Measurements from ENCODE around the gene DCAF11.
"Not testable (repeated sequence)": the region's sequence is repeated elsewhere in the genome, so short reads cannot be mapped to it uniquely, and the experiment has no call there.

The DCAF11 gene

DNA sequence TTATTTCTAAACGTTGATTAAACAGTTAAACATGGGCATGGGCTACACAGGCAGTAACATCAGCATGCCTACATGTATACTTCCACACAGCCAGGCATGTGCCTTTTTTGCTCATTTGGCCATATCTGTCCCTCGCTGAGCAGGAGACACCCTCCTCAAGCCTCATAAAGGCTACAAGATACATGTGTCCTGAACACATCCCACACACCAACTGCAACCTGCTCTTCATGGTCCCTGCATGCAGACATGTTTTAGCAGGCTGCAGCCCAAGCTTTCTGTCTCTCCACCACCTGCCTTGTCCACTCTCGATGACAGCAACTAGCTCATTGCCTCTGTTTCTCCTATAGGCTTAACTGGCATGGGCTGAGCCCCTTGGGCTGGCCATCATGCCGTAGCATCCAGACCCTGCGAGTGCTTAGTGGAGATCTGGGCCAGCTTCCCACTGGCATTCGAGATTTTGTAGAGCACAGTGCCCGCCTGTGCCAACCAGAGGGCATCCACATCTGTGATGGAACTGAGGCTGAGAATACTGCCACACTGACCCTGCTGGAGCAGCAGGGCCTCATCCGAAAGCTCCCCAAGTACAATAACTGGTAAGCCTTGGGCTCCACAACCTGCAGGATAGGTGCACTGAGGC, 17.9 kb upstream of the DCAF11 start:
- no peak for DNase-seq (ENCODE audit: low read depth in 2 of 2)

DNA sequence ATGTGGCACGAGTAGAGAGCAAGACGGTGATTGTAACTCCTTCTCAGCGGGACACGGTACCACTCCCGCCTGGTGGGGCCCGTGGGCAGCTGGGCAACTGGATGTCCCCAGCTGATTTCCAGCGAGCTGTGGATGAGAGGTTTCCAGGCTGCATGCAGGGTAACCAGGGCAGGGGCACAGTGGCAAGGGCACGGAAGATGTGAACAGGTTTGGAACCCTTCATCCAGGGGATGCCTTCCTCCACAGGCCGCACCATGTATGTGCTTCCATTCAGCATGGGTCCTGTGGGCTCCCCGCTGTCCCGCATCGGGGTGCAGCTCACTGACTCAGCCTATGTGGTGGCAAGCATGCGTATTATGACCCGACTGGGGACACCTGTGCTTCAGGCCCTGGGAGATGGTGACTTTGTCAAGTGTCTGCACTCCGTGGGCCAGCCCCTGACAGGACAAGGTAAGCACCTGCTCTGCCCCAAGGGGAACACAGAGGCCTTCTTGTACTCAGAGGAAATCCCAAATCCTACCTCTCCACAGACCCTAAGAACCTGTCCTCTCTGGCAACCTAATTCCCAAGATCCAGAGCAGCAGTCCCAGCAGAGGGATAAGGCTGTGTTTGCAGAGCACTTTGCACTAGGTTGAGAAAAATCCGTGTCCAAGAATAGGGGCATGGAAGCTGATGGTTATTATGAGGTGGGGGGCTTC, 16.2 kb upstream of the DCAF11 start:
- DNase-seq (ENCODE audit: low read depth in 2 of 2), result no peak

DNA sequence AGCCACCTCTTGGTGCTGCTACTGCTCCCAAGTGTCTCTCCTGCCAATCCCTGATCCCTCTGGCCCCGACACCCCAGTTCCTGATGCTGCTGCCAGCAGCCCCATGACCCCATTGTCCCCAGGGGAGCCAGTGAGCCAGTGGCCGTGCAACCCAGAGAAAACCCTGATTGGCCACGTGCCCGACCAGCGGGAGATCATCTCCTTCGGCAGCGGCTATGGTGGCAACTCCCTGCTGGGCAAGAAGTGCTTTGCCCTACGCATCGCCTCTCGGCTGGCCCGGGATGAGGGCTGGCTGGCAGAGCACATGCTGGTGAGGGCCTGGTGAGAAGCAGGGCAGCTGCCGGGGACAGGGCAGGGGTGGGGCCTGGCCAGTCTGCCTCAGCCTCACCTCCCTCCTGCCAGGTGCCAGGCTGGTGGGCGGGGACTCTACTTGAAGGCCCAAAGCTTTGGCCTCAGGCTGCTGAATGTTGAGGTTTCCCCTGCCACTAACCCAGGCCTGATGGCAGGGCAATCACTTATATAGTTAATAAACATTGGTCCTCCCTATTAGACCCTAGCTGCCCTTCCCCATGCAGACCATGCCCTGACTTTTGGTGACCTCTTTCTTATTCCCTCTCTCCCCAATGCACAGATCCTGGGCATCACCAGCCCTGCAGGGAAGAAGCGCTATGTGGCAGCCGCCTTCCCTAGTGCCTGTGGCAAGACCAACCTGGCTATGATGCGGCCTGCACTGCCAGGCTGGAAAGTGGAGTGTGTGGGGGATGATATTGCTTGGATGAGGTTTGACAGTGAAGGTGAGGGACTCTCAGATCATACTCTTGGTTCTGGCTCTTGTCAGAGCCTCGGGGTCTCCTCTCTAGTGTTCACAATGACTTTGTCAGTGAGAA, 15.4 kb upstream of the DCAF11 start:
- no peak for DNase-seq (ENCODE audit: low read depth in 2 of 2)

DNA sequence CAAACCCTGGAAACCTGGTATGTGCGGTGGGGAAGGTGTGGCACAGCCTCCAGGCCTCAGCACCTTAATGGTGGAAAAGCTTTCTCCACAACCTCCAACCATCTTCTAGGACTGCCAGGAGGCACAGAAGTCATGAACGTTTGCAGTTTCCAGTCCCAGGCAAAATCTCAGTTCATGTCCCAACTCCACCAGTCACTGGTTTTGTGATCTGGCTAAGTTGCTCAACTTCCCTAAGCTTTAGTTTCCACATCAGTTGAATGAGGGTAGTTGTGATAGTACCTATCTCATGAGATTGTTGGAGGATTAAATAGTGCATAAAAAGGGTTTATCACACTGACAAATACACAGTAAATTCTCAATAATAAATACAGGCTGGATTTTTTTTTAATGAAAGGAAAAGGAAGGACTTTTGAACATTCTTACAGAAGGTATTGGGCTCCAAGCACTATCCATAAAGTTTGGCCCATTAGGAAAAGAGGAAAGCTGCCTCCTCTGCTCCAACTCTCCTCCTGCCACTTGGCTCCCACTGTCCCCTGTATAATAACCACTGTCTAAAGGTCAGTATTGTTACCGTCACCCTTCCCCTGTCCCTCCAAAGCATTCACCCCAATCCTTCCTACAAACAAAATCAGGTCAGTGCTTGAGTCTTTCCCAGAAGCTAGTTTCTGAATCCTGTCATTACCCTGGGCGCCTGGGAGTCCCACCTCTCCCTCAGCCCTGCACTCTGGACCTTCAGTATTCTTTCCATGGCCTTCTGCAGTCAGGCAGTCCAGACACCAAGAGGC, 14.2 kb upstream of the DCAF11 start:
- no peak for DNase-seq (ENCODE audit: low read depth in 2 of 2)

DNA sequence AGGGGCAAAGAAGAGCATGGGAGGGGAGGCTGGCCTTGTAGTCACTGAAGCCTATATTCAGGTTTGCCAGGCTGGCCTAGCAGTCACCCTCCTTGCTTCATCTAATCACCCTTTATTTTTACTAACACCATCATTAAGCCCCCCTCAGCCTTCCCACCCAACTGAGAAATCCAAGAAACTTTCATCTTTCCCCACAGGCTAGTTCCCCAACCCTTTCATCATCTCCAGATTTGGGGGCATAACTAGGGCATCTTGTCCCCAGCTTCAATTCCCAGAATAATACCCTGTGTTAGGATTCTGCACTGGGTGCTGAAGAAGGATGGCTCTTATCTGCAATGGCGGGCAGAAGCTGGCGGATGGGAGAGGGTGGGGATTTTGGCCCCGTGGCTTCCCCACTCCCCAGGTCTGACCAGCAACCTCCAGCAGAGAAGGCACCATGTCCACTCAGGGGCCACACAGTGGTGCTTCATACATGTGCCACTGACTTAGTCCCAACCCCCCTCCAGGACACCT, 13.5 kb upstream of the DCAF11 start:
- no peak for DNase-seq (ENCODE audit: low read depth in 2 of 2)

DNA sequence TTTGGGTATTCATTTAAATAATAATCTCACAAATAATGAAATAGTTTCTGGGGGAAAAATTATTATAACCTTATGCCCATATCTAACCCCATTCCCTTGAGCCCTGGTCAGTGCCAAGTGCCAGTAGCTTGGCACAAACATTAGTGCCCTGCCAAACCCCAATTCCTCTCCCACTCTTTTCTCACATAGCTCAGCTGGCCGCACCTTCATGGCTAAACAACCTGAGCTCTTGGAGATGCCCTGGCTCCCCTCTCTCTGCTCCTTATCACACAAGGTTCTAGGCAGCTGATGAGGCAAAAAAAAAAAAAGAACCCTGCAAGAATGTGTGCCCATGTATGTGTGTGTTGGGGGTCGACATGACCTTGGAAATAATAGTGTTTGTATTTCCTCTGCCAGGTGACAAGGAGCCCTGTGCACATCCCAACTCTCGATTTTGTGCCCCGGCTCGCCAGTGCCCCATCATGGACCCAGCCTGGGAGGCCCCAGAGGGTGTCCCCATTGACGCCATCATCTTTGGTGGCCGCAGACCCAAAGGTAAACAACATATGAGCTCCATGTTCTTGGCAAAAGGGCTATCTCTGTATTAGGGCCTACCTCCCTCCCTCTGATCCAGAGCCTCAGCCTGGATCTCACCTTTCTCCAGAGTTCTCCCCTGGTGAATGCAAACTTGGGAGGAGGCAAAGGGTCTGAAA, 12.1 kb upstream of the DCAF11 start:
- no peak for DNase-seq (ENCODE audit: low read depth in 2 of 2)

DNA sequence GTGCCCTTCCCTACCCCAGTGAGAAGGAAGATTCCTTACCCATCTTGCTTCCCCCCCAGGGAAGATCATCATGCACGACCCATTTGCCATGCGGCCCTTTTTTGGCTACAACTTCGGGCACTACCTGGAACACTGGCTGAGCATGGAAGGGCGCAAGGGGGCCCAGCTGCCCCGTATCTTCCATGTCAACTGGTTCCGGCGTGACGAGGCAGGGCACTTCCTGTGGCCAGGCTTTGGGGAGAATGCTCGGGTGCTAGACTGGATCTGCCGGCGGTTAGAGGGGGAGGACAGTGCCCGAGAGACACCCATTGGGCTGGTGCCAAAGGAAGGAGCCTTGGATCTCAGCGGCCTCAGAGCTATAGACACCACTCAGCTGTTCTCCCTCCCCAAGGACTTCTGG, 11.1 kb upstream of the DCAF11 start:
- no peak for DNase-seq (ENCODE audit: low read depth in 2 of 2)

DNA sequence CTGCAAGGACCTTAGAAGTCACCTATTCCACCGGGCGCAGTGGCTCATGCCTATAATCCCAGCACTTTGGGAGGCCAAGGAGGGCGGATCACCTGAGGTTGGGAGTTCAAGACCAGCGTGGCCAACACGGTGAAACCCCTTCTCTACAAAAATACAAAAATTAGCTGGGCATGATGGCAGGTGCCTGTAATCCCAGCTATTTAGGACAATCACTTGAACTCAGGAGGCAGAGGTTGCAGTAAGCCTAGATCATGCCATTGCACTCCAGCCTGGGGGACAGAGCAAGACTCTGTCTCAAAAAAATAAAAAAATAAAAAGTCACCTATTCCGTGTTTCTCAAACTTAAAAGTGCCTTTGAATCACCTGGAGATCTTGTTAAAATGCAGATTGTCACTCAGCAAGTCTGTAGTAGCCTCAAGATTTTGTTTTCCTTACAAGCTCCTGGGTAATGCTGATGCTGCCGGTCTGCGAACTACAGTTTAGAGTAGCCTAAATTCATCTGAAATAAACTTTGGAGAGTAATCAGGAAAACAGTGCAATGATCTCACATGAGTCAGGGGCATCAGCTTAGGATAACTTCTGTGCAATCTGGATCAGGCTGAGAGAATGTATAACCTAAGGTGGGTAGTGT, 8.9 kb upstream of the DCAF11 start:
- not testable (repeated sequence) for DNase-seq (ENCODE audit: low read depth in 2 of 2)

DNA sequence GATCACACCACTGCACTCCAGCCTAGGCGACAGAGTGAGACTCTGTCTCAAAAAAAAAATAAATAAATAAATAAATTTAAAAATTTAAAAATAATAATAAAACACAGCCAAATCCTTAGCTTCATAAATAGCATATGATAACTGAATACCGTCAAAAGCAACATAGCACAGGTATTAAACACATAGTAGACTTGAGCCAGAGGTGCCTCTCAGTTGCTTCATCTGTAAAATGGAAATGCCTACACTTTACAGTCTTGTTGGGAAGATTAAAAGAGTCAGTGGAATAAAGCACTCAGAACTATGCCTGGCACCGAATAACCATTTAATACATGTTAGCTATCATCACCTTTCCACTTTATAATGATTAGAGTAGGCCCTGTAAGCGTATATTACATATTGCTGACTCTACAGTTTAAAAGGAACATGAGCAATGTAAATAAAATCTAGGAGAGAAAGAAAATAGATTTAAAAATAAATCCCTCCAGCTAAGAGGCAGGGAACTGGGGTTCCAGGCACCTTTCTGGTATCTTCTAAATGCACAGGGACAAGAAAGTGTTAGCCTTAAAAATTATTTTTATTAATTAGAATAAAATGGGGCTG, 7.8 kb upstream of the DCAF11 start:
- DNase-seq (ENCODE audit: low read depth in 2 of 2), result no peak

DNA sequence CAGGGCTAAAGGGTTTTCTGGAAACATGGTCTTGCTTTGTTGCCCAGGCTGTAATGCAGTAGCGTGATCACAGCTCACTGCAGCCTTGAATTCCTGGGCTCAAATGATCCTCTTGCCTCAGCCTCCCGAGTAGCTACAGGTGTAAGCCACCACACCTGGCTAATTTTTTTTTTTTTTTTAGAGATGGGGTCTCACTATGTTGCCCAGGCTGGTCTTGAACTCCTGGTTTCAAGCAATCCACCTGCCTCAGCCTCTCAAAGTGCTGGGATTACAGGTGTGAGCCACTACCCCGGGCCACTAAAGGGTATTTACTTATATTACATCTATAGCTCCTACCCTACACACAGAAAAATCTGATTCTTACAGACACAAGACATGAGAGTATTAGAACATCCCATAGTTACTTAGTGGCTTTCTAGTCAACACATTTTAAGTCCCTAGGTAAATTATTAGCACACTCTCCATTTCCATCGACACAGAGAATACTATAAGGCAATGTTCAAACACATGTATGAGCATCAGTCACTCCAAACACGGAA, 6.2 kb upstream of the DCAF11 start:
- DNase-seq (ENCODE audit: low read depth in 2 of 2), result no peak

DNA sequence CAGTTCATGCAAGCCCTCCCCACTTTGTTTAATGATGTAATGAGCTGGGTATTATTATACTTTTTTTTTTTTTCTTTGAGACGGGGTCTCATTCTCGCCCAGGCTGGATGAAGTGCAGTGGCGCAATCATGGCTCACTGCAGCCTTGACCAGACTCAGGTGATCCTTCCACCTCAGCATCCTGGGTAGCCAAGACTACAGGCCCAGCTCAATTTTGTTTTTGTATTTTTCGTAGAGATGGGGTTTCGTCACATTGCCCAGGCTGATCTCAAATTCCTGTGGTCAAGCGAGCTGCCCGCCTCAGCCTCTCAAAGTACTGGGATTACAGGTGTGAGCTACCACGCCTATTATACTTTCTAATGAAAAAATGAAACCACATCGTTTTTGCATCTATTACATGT, 4.5 kb upstream of the DCAF11 start:
- DNase-seq (ENCODE audit: low read depth in 2 of 2), result no peak

DNA sequence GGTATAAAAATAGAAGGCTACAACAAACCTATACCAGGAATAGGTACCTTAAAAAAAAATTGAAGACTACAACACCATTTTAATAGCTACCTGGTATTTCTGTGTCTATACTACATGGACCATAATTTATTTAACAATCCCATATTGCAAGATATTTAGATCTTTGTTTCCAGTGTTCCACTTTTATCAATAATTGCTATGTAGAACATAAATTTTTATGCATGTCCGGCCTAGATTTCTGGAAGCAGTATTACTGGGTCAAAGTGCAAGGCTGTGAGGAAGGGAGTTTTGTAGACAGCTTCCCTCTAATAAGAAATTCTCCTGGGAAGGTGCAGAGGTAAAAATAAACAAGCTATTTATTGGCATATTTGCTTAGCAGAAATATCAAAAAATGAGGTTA, 4.1 kb upstream of the DCAF11 start:
- no peak for DNase-seq (ENCODE audit: low read depth in 2 of 2)

DNA sequence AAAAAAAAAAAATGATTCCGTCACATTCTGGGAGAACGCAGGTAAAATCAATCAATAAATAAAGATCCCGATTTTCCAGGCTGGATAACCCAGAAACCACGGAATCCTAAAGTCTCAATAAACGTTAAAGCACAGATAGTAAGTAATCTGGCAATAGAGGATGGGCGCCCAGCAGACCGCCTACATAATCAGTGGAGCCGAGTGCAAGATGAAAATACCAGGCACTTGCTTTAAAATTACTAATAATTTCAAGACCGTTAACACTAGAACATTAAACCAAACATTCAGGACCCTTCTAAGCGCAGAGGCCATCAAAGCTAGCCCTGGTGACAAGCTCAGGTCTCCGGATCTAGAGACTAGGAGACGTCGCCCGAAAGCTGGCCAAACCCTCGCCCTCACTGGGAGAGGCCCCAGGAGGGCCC, 1.2 kb upstream of the DCAF11 start:
- DNase-seq (ENCODE audit: low read depth in 2 of 2), result no peak

DNA sequence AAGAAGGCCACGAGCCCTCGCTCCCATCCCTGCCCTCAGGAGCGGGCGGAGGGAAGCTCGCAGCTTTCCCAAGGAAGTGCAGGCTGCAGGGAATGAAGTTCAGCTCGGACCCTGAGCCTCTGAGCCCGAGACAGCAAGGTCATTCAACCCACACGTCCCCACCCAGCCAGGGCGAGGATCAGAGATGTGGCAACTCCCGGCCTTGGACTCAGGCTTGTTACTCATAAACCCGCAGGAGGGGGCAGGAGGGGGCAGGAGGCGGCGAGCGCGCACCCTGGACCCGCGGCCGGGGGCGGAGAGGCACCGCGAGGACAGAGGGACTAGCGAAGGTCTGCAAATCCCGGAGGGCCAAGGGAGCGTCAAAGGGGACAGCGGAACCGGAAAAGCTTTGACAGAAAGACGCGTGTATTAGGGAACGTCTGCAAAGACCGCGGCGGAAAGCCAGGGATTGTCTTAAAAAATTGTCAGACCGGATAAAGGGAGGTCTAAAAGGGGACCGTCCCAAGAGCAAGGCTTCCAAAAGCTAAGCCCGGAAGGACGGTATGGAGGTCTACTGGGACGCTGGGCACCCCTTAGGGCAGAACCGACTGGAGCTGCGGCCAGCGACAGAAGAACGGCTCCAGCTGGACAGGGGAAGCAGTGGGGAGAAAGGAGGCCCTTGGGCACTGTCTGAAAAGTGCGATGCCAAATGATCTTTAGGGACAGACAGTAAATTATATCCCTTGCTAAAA, 611 bp upstream of the DCAF11 start:
- peak; percentile 46 to 55 for DNase-seq (ENCODE audit: low read depth in 2 of 2)

DNA sequence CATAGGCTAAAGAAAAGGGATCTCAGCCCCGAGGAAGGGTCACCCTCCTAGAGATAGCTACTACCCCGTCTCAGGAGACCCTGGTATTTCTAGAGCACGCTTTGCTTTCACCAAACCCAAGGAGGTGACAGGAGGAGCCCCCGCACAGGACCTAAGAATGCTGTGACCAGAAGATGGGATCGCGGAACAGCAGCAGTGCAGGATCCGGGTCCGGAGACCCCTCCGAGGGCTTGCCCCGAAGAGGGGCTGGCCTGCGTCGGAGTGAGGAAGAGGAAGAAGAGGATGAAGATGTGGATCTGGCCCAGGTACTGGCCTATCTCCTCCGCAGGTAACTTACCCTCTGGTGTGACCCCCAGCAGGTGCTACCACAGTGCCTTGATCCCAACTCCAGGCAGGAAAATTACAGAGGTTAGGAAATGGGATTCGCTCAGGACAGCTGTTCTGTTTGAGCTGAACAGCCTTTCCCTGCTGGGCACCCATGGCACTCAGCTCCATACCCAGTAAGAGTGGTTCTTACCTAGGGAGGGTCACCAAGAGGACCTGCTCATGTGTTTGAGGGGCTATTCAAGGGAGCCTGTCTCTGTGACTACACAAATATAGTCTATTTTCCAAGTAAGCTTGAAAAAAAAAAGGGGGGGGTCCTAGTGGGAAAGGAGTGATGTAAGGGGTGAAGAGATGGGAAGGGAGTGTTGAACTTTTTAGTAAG, 998 bp downstream of the DCAF11 start:
- no peak for DNase-seq (ENCODE audit: low read depth in 2 of 2)

DNA sequence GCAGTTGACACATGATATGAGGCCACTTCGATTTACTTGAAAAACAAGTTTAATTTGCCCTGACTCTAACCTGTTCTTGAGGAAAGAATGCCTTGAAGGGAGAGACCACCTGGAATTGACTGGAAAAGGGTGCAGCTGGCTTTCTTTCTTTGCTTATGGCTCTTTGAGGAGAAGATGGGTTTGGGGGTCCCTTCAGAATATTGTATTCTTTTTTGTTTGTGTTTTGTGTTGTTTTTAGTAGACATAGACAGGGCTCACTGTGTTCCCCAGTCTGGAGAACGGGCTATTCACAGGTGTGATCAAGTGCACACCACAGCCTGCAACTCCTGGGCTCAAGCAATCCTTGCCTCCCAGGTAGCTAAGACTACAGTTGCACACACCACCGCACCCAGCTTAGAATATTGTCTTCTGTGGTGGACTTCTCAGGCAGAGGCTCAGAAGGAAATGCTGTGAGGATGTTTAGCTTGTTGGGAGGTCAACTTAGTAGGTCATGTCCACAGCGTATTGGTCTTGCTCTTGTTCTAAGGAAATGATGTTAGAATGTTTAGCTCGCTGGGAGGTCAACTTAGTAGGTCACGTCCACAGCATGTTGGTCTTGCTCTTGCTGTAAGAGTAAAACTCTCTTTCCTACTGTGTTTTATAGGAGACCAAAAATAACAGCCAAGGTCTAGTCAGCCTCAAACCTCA, 1.7 kb downstream of the DCAF11 start:
- DNase-seq (ENCODE audit: low read depth in 2 of 2), result no peak

DNA sequence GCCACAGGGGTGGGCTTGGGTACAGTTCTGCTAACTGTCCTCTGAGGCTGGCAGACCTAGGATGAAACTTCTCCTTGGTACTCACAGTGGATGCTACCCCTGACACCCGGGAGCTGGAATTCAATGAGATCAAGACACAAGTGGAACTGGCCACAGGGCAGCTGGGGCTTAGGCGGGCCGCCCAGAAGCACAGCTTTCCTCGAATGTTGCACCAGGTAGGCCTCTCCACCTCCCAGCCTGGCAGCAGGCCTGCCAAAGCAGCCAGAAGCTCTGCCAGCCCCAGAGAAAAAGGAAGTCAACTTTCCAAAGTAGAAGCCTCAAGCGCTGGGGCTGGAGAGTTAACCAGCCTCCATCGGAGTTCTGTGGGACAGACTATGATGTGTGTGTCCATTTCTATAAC, 2.6 kb downstream of the DCAF11 start:
- no peak for DNase-seq (ENCODE audit: low read depth in 2 of 2)

DNA sequence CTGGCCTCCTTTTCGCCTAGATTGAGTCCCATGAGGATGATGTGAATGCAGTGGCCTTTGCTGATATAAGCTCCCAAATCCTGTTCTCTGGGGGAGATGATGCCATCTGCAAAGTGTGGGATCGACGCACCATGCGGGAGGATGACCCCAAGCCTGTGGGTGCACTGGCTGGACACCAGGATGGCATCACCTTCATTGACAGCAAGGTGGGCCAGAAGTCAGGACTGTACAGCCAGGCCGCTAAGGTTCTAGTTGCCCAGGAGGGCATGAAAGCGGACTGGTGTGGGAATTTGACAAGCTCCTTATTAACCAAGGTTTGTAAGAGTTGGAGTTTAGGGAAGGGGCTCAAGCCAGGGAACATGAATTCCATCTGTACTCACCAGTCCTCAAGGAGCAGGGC, 5.1 kb downstream of the DCAF11 start:
- no peak for DNase-seq (ENCODE audit: low read depth in 2 of 2)
